NCI-H524 treated with DMSO at 0.1 percent for 48 hours (cell line): Measurements from ENCODE around the gene MAFG.
"Not testable (repeated sequence)": the region's sequence is repeated elsewhere in the genome, so short reads cannot be mapped to it uniquely, and the experiment has no call there.

Experiments used
- DNase-seq: peaks from one replicate; lab custom pipeline; 2025; lab: John Stamatoyannopoulos, UW

The MAFG gene

DNA sequence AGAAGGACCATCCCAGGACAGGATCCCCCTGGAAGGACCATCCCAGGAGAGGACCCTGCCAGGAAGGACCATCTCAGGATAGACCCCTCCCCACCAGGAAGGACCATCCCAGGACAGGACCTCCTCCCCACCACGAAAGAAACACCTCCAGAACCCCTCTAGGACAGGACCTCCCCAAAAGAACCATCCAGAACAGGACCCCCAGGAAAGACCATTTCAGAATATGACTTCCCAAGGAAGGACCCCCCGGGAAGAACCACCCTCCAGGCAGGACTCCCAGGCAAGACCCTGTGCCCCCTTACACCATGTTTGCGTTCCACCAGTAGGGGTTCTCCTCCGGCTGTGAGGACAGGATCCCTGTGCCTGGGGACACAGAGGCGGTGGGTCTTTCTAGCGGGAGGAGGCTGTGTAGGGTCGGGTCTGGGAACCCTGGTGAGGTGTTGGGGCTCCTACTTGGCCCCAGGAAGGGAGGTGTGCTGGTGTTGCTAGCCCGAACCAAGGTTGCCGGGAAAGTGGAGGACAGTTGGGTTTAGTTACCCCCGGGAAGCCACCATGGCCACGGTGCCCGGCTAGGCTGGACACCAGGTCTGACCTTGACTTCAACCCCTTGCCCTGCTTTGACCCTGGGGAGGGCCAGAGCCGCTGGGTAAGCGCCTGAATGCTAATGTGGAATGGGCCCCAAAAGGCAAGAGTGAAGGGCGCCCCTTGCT is 31.3 kb upstream of the MAFG start:
- no peak for DNase-seq

GRCh38 chr17:81957691-81958432 is 30.3 kb upstream of the MAFG start:
- DNase-seq: no peak

GRCh38 chr17:81956607-81957589 is 29.4 kb upstream of the MAFG start:
- no peak for DNase-seq

DNA sequence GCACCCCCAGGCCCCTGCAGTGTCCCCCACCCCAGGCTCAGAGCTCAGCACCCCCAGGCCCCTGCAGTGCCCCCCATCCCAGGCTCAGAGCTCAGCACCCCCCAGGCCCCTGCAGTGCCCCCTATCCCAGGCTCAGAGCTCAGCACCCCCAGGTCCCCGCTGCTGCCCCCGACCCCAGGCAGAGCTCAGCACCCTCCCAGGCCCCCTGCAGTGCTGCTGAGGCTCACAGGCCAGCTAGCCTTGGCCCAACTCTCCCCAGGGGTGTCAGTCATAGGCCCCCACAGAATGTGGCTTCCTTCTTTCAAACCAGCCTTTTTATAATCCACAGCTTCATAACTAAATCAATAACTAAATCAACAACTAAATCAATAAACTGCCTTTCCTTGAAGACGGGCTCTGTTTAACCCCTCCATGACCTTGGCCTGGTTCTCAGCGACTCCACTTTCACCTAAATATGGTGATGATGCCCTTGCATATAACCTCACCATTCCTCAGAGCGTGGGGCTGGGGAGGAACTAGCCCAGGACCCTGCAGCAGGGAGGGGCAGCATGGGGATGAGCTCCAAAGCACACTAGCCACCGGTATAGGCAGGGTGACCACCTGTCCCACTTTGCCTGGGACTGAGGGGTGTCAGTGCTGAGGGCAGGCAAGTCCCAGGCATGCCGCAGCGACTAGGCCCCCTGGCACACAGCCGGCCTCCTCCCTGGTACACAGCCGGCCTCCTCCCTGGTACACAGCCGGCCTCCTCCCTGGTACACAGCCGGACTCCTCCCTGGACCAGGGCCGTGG is 28.4 kb upstream of the MAFG start:
- no peak for DNase-seq

DNA sequence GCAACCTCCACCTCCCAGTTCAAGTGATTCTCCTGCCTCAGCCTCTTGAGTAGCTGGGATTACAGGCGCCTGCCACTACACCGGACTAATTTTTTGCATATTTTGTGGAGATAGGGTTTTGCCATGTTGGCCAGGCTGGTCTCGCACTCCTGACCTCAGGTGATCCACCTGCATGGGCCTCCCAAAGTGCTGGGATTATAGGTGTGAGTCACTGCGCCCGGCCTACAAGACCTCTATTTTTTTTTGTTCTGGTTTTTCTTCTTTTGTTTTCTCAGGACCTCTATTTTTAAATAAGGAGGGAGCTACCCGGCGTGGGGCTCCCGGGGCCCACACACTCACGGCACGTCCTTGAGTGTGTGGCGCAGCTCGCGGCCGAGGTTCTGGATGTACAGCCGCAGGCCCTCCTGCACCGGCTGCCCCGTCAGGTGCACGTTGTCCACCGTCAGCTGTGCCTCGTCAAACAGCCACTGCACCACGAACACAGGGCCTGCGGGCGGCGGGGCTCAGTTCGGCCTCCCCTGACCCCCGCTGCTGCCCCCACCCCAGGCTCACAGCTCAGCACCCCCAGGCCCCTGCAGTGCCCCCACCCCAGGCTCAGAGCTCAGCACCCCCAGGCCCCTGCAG is 27.6 kb upstream of the MAFG start:
- no peak for DNase-seq

GRCh38 chr17:81954131-81955057 is 26.9 kb upstream of the MAFG start:
- DNase-seq: no peak

DNA sequence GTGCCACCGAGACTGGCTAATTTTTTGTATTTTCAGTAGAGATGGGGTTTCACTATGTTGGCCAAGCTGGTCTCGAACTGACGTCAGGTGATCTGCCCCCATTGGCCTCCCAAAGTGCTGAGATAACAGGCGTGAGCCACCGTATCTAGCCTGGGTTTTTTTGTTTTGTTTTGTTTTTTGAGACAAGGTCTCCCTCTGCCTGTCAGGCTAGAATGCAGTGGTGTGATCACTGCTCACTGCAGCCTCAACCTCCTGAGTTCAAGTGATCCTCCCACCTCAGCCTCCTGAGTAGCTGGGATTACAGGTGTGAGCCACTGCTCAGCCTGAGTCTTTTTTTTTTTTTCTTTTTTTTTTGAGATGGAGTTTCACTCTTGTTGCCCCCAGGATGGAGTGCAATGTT is 25.9 kb upstream of the MAFG start:
- DNase-seq: not testable (repeated sequence)

- no peak for DNase-seq
These were observed 25.3 kb upstream of the MAFG start for GRCh38 chr17:81952792-81953228.

DNA sequence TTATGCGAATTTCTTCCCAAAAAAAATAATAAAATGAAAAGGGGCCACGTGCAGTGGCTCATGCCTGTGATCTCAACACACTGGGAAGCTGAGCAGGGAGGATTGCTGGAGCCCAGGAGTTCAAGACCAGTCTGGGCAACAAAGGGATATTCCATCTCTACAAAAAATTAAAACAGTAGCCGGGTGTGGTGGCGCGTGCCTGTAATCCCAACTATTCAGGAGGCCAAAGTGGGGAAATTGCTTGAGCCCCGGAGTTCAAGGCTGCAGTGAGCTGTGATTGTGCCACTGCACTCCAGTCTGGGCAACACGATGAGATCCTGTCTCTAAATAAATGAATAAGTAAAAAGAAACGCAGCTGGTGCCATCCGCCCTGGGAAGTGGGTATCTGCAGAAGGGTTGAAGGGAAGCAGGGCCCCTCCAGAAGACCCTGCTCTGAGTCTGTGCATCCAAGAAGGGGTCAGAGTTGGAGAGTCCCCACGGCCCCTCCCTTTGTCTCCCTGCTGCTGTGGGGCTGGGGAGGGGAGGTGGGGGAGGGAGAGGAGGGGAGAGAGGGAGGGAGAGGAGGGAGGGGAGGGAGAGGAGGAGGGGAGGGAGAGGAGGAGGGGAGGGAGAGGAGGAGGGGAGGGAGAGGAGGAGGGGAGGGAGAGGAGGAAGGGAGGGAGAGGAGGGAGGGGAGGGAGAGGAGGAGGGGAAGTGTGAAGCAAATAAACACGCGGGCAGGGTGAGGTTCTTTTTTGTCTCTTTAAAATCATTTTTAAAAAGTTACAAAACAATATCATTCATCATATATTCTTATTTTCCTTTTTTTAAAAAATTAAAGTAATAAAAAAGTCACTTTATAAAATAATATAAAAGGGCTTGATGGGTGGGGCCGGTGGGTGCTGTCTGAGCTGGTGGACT is 24.5 kb upstream of the MAFG start:
- DNase-seq: no peak

- DNase-seq: no peak
These were observed 23.0 kb upstream of the MAFG start for GRCh38 chr17:81950501-81950900.

DNA sequence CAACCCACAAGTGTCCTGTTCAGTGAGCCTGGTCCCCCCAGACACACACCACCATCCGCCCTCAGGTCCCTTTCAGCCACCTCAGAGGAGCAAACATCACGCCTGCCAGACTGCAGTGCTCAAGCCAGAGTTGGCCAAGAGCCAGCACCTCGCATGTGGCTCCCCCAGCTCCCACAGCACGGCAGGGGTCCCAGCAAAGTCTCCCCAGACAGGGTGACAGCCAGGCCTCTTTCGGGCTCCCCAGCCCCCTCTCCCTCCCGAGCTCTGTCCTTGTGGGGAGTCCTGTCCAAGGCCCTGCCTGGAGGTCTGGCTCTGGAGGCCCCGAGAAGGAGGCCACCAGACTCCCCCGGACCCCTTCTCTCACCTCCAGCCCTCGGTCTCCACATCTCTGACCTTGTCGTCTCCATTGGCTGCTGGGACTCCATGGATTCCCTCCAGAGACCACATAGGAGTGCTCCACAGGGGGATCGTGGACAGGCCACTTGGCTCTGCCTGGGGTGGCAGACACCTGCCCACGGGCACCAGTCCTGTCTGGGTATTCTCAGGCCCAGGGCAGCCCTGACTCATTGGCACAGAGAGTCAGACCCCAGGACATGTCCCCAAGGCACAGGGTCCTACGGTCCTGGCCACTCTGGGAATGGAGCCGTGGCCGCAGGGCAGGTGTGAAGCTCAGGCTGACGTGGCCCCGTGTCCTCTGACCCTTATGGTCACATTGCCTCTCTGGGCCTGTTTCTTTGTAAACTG is 21.3 kb upstream of the MAFG start:
- no peak for DNase-seq

GRCh38 chr17:81947189-81947588 is 19.7 kb upstream of the MAFG start, which contains the start of gene MYADML2:
Gene MYADML2 (minus strand): TSS chr17:81947233. CDS start chr17:81941741, 5,492 bp downstream.
- DNase-seq: no peak

GRCh38 chr17:81944858-81945257 is 17.3 kb upstream of the MAFG start:
- no peak for DNase-seq

- no peak for DNase-seq
These were observed 14.6 kb upstream of the MAFG start for GRCh38 chr17:81942167-81942553.

DNA sequence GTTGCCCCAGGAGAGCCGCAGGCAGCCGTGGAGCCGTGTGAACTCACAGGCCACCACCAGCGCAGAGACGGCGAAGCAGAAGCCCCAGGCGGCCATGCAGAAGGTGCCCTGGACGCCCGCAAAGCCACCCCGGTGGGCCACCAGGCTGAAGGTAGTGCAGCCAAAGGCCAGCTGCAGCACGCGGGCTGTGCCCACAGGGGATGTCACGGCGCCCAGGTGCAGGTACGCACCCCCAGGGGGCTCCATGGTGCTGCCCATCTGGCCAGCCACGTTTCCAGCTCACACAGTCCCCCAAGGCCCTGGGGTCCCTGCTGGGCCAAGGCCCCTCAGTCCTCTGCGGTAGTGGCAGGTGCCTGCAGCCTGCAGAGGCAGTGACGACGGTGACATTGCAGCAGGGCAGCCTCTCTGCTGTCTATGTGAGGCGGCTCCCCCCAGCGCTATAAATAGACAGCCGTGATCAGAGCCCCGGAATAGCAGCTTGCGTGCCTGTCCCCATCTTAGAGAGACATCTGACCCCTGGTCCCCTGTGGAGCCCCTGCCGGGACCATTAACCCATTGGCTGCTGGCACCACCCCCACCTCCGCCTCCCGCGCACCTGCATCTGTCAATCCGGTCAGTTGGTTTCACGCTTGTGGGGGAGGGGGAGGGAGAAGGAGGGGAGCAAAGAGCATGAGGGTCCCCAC is 14.1 kb upstream of the MAFG start:
- DNase-seq: peak; percentile 46

- no peak for DNase-seq
These were observed 13.3 kb upstream of the MAFG start for GRCh38 chr17:81940538-81941483.
